Liver (tissue), 3 donors: ENCODE results near the gene MEF2A.

Experiments used
- ATF3 ChIP-seq: IDR thresholded peaks from 2 replicates; pipeline ENCODE4 v1.6.1; 2016; ENCODE audit warnings: antibody characterized with exemption
- CTCF ChIP-seq: fragments of 150-350 bp; IDR thresholded peaks from 2 replicates; pipeline ENCODE4 v1.5.1; 2017; ENCODE audit warnings: improper control_type of control experiment, low read depth, low read length; ENCODE audit not compliant: missing input control
- EGR1 ChIP-seq, 2 donors: IDR thresholded peaks; 2 replicates each; pipeline ENCODE4 v1.6.1; 2016 to 2018; ENCODE audit warnings: antibody characterized with exemption in 2 of 2, low read depth in 2 of 2
- FOXA1 ChIP-seq: IDR thresholded peaks from 2 replicates; pipeline ENCODE4 v1.6.1; 2016; ENCODE audit warnings: antibody characterized with exemption
- HNF4A ChIP-seq, 2 donors: conservative IDR thresholded peaks; 2 replicates each; pipeline ENCODE4 v1.6.1; 2016; ENCODE audit warnings: antibody characterized with exemption in 2 of 2, mild to moderate bottlenecking in 2 of 2
- HNF4G ChIP-seq: IDR thresholded peaks from 2 replicates; pipeline ENCODE4 v1.6.1; 2016; ENCODE audit warnings: antibody characterized with exemption
- JUND ChIP-seq, 2 donors: IDR thresholded peaks; 2 replicates each; pipeline ENCODE4 v1.6.1; 2016; ENCODE audit warnings: antibody characterized with exemption in 2 of 2
- RAD21 ChIP-seq, 2 donors: IDR thresholded peaks; 2 replicates each; pipeline ENCODE4 v1.6.1; 2016; ENCODE audit warnings: antibody characterized with exemption in 2 of 2, mild to moderate bottlenecking in 2 of 2
- REST ChIP-seq: IDR thresholded peaks from 2 replicates; pipeline ENCODE4 v1.6.1; 2016; ENCODE audit warnings: antibody characterized with exemption, mild to moderate bottlenecking
- SP1 ChIP-seq: IDR thresholded peaks from 2 replicates; pipeline ENCODE4 v1.6.1; 2018; ENCODE audit warnings: antibody characterized with exemption, mild to moderate bottlenecking
- YY1 ChIP-seq: IDR thresholded peaks from 2 replicates; pipeline ENCODE4 v1.6.1; 2016; ENCODE audit warnings: antibody characterized with exemption, mild to moderate bottlenecking
- donor health status: healthy.
- donor health status: healthy.

- TF ChIP-seq CTCF: no peak
- no peak for TF ChIP-seq SP1
- TF ChIP-seq RAD21 (IDR thresholded peaks at IDR 0.05): no peak
- no peak for TF ChIP-seq REST
- TF ChIP-seq JUND (IDR thresholded peaks at IDR 0.05): no peak
- TF ChIP-seq YY1: no peak
- no peak for TF ChIP-seq FOXA1
- no peak for TF ChIP-seq ATF3
- TF ChIP-seq HNF4A (conservative IDR thresholded peaks at IDR 0.05): no peak
- no peak for TF ChIP-seq HNF4G
- no peak for TF ChIP-seq EGR1 (IDR thresholded peaks at IDR 0.05; ENCODE audit: low read depth in 2 of 2)
Observed at GRCh38 chr15:99680276-99680675, 114.5 kb downstream of the MEF2A start.
